ENCODE data around the gene PARD3B.

Gene PARD3B

DNA sequence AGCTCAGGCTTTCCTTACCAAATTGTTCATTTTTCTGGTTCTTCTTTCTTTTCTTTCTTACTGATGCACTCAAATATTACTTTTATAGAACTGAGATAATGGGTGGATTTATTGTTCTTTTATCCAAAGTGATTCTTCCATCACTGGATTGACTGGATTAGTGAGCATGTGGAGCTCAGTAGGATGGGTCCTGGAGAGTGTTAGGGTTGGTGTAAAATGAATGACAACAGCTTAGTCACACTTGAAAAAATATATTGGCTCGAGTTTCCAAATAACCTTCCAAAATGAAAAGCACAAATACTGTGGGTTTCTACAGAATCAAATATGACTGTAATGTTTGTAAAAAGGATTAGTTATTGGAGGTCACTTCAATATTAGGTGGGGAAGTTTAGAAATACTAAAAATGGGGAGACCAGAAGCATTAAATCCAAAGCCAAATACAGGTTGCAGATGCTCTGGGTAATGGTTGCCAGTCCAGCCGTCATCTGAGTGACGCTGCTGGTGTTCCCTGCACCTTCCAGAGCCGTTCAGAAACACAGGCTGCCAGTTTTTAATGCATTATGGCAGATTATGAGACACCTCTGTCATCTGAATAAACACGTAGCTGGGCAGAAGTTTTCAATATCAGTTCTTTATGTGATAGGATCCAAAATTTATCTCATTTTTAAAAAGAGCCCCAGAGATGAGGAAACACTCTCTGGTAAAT lies 842.2 kb downstream of the PARD3B start:
- DNase-seq (ENCODE audit: low read depth): no peak
- H3K4me3 ChIP-seq (ENCODE audit: low read depth, low read length): no peak overlapping the region
- no peak for TF ChIP-seq CTCF (IDR thresholded peaks at IDR 0.05; ENCODE audit: low read depth, low read length)
- no peak for TF ChIP-seq MAX (IDR thresholded peaks at IDR 0.05; ENCODE audit: low read depth, low read length)
- no peak for TF ChIP-seq POLR2A (IDR thresholded peaks at IDR 0.05; ENCODE audit: extremely low read depth, insufficient read length)
- no peak for TF ChIP-seq MYC (IDR thresholded peaks at IDR 0.05; ENCODE audit: low read depth, low read length)

DNA sequence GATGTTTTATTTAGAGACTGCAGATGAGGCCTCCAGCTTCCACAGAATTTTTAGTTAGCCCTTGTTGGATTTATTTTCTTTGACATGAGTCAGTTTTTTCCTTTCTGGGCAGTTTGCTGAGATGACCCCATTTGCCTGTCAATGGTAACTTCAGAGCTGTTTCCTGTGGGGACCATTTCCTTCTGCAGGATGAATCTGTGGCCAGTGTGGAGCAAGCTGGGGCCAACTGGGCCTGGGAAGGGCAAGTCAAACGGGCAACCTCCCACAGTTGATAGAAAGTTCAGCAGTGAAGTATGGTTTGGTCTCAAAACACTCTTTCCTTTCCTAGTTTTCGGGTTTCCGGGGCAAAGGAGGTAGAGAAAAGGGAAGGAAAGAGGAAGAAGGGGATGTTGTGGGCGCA lies 845.6 kb downstream of the PARD3B start:
- TF ChIP-seq MAX (IDR thresholded peaks at IDR 0.05; ENCODE audit: low read depth, low read length) (no peak), MYC (IDR thresholded peaks at IDR 0.05; ENCODE audit: low read depth, low read length) (no peak), CTCF (IDR thresholded peaks at IDR 0.05; ENCODE audit: low read depth, low read length) (no peak), POLR2A (IDR thresholded peaks at IDR 0.05; ENCODE audit: extremely low read depth, insufficient read length) (no peak)
- H3K4me3 ChIP-seq (ENCODE audit: low read depth, low read length): no peak overlapping the region
- DNase-seq (ENCODE audit: low read depth): no peak

GRCh38 chr2:205401511-205401910 lies 856.2 kb downstream of the PARD3B start:
- no peak for TF ChIP-seq CTCF (IDR thresholded peaks at IDR 0.05; ENCODE audit: low read depth, low read length)
- no peak for TF ChIP-seq POLR2A (IDR thresholded peaks at IDR 0.05; ENCODE audit: extremely low read depth, insufficient read length)
- TF ChIP-seq MAX (IDR thresholded peaks at IDR 0.05; ENCODE audit: low read depth, low read length): no peak
- TF ChIP-seq MYC (IDR thresholded peaks at IDR 0.05; ENCODE audit: low read depth, low read length): no peak
- no peak overlapping the region for H3K4me3 ChIP-seq (ENCODE audit: low read depth, low read length)
- no peak for DNase-seq (ENCODE audit: low read depth)

DNA sequence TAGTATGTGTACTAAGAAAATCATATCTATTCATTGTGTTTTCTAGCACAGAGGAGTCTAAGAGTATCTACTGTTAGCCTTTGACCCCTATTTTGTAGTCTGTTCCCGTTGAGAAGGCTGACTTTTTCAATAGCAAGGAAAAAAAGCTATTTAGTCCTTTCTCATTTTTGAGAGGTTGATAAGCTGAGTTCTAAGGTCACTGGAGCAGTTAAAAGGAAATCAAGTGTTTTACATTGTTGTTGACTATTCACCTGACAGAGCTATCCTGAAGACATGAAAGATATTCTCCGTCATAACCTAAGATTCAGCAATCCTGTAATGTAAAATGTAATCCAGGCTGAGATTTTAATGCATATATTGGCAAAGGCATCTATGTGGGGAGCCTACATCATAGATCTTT lies 856.7 kb downstream of the PARD3B start:
- TF ChIP-seq MYC (IDR thresholded peaks at IDR 0.05; ENCODE audit: low read depth, low read length) (no peak), CTCF (IDR thresholded peaks at IDR 0.05; ENCODE audit: low read depth, low read length) (no peak), POLR2A (IDR thresholded peaks at IDR 0.05; ENCODE audit: extremely low read depth, insufficient read length) (no peak), MAX (IDR thresholded peaks at IDR 0.05; ENCODE audit: low read depth, low read length) (no peak)
- H3K4me3 ChIP-seq (ENCODE audit: low read depth, low read length): no peak overlapping the region
- no peak for DNase-seq (ENCODE audit: low read depth)

GRCh38 chr2:205403244-205403825 lies 858.1 kb downstream of the PARD3B start:
- no peak for DNase-seq (ENCODE audit: low read depth)
- TF ChIP-seq POLR2A (IDR thresholded peaks at IDR 0.05; ENCODE audit: extremely low read depth, insufficient read length) (no peak), MYC (IDR thresholded peaks at IDR 0.05; ENCODE audit: low read depth, low read length) (no peak), MAX (IDR thresholded peaks at IDR 0.05; ENCODE audit: low read depth, low read length) (no peak), CTCF (IDR thresholded peaks at IDR 0.05; ENCODE audit: low read depth, low read length) (no peak)
- no peak overlapping the region for H3K4me3 ChIP-seq (ENCODE audit: low read depth, low read length)
